Keratinocyte (primary cell): ENCODE results near the gene EPHA6. TPM values are rescaled to one million over a fixed set of nuclear protein-coding genes. Genes with fewer than 3 reads are reported as not detected.
"Not testable (repeated sequence)": the region's sequence is repeated elsewhere in the genome, so short reads cannot be mapped to it uniquely, and the experiment has no call there.

Source experiments
- DNase-seq: peaks from one replicate; pipeline ENCODE4 v3.0.0-alpha.2; 2011; ENCODE audit warnings: low read depth, missing footprints, low spot score
- FAIRE-seq: peaks from 2 replicates; lab custom pipeline; 2011; peaks lifted over from hg19 to GRCh38; lab: Jason Lieb, UNC
- H2AFZ ChIP-seq: 2 replicates; pipeline ENCODE4 v1.6.0; 2012; ENCODE audit warnings: low read length, control low read depth, inconsistent platforms; ENCODE audit not compliant: control insufficient read depth
- H3K27ac ChIP-seq: 2 replicates; pipeline ENCODE4 v1.5.1; 2011; ENCODE audit warnings: low read length; ENCODE audit not compliant: control insufficient read depth, insufficient read depth
- H3K27me3 ChIP-seq: 3 replicates; pipeline ENCODE4 v1.6.0; 2011; ENCODE audit warnings: low read length; ENCODE audit not compliant: control insufficient read depth, insufficient read depth; ENCODE audit errors: extremely low read depth
- H3K36me3 ChIP-seq, 2 experiments: 2 replicates in 1 of 2; 3 replicates in 1 of 2; pipeline ENCODE4 v1.5.1; 2011; ENCODE audit warnings: low read length in 2 of 2, mild to moderate bottlenecking in 1 of 2; ENCODE audit not compliant: control insufficient read depth in 2 of 2, insufficient read depth in 2 of 2; ENCODE audit errors: extremely low read depth in 1 of 2
- H3K4me1 ChIP-seq: 3 replicates; pipeline ENCODE4 v1.5.1; 2011; ENCODE audit warnings: low read length; ENCODE audit not compliant: control insufficient read depth, insufficient read depth; ENCODE audit errors: extremely low read depth
- H3K4me2 ChIP-seq: 3 replicates; pipeline ENCODE4 v1.6.0; 2011; ENCODE audit warnings: low read depth, low read length; ENCODE audit not compliant: control insufficient read depth, insufficient read depth; ENCODE audit errors: extremely low read depth
- H3K4me3 ChIP-seq, 3 experiments: fragments of 200-600 bp in 1 of 3; sonication (generic) in 1 of 3; 2 replicates in 2 of 3; 3 replicates in 1 of 3; pipeline ENCODE4 v1.5.1; 2011 to 2016; ENCODE audit warnings: low read length in 3 of 3, mild to moderate bottlenecking in 3 of 3, control low read depth in 2 of 3, inconsistent platforms in 1 of 3, low read depth in 1 of 3, mixed read lengths in 1 of 3, mixed run types in 1 of 3, moderate library complexity in 1 of 3; ENCODE audit not compliant: control insufficient read depth in 2 of 3, insufficient read depth in 2 of 3; ENCODE audit errors: extremely low read depth in 1 of 3
- H3K79me2 ChIP-seq: 2 replicates; pipeline ENCODE4 v1.6.0; 2012; ENCODE audit warnings: low read length; ENCODE audit not compliant: control insufficient read depth, insufficient read depth
- H3K9ac ChIP-seq: 3 replicates; pipeline ENCODE4 v1.6.0; 2011; ENCODE audit warnings: low read length; ENCODE audit not compliant: control insufficient read depth, insufficient read depth; ENCODE audit errors: extremely low read depth
- H3K9me1 ChIP-seq: 3 replicates; pipeline ENCODE4 v1.6.0; 2011; ENCODE audit warnings: low read length; ENCODE audit not compliant: control insufficient read depth, insufficient read depth; ENCODE audit errors: extremely low read depth
- H3K9me3 ChIP-seq: 2 replicates; pipeline ENCODE4 v1.5.1; 2012; ENCODE audit warnings: low read depth, low read length; ENCODE audit not compliant: control insufficient read depth
- H4K20me1 ChIP-seq: 3 replicates; pipeline ENCODE4 v1.6.0; 2011; ENCODE audit warnings: low read length; ENCODE audit not compliant: control insufficient read depth, insufficient read depth; ENCODE audit errors: extremely low read depth
- CTCF ChIP-seq, 3 experiments: IDR thresholded peaks in 1 of 3; conservative IDR thresholded peaks in 1 of 3; optimal IDR thresholded peaks in 1 of 3; 2 replicates in 2 of 3; 3 replicates in 1 of 3; pipeline versions ENCODE3 to v1.5.1; 2011; ENCODE audit warnings: low read length in 3 of 3, mild to moderate bottlenecking in 3 of 3, moderate library complexity in 2 of 3, control low read depth in 1 of 3, inconsistent platforms in 1 of 3; ENCODE audit not compliant: insufficient read depth in 2 of 3; ENCODE audit errors: extremely low read depth in 1 of 3
- EZH2 ChIP-seq: IDR thresholded peaks from one replicate; pipeline ENCODE4 v1.6.1; 2012; ENCODE audit warnings: inconsistent platforms, mild to moderate bottlenecking, low read length, moderate library complexity
- dilution Hi-C: fragments of 300-500 bp; cut with MboI; formaldehyde crosslinking; loops from one replicate; pipeline ENCODE4 v1.7.0; 2020; ENCODE audit warnings: low sequenced_read_pairs; ENCODE audit not compliant: extremely low pct_ligation_motif_present
- polyA plus RNA-seq, 5 experiments: library from polyadenylated mRNA; depleted of rRNA in 3 of 5; stranded (reverse) in 3 of 5; stranded (forward) in 1 of 5; unstranded in 1 of 5; fragments of >200 nt; gene quantifications; 1 replicate in 1 of 5; 2 replicates in 3 of 5; 3 replicates in 1 of 5; pipeline versions ENCODE4 v1.2.1 to v1.2.3, GENCODE V29; 2011 to 2012; ENCODE audit warnings: missing spikeins in 2 of 5, low read depth in 1 of 5, low replicate concordance in 1 of 5

EPHA6 gene
- polyA plus RNA-seq, 1 donor (not counting 4 experiments of a cell fraction or from before 2014, with no cell fraction given) = not detected

GRCh38 chr3:97269202-97269601 is 454.8 kb downstream of the EPHA6 start:
- no peak for FAIRE-seq
- Histone ChIP-seq H3K4me2 (no peak overlapping the region), H3K27me3 (no peaks in the 10 kb centered on the region), H3K9me3 (no peaks in the 10 kb centered on the region), H3K4me1 (no peaks in the 10 kb centered on the region), H2AFZ (no peak overlapping the region), H3K79me2 (no peaks in the 10 kb centered on the region), H3K27ac (no peak overlapping the region), H3K9me1 (no peaks in the 10 kb centered on the region), H3K4me3 (no peak overlapping the region), H3K36me3 (no peaks in the 10 kb centered on the region), H4K20me1 (no peaks in the 10 kb centered on the region), H3K9ac (no peak overlapping the region)
- dilution Hi-C loops = no loop called here
- DNase-seq = no peak
- TF ChIP-seq EZH2 (no peak), CTCF (optimal IDR thresholded peaks at IDR 0.05 in 1 of 3, IDR thresholded peaks at IDR 0.05 in 1 of 3, conservative IDR thresholded peaks at IDR 0.05 in 1 of 3; ENCODE audit: extremely low read depth in 1 of 3, insufficient read depth in 2 of 3, low read length in 3 of 3) (no peak)

- H3K9ac ChIP-seq, DNase-seq, H3K4me2 ChIP-seq, H3K79me2 ChIP-seq, H3K36me3 ChIP-seq, H3K27me3 ChIP-seq, H3K9me3 ChIP-seq, dilution Hi-C loops, H2AFZ ChIP-seq, H3K4me1 ChIP-seq, FAIRE-seq, H3K9me1 ChIP-seq, H3K27ac ChIP-seq, H4K20me1 ChIP-seq, H3K4me3 ChIP-seq: not testable (repeated sequence)
Measured at GRCh38 chr3:97276879-97277550, 462.6 kb downstream of the EPHA6 start.

GRCh38 chr3:97277708-97278107 is 463.3 kb downstream of the EPHA6 start:
- FAIRE-seq (no peak), DNase-seq (no peak)
- dilution Hi-C loops = no loop called here
- Histone ChIP-seq H2AFZ (no peak overlapping the region), H3K9me1 (no peaks in the 10 kb centered on the region), H3K4me1 (no peaks in the 10 kb centered on the region), H3K27ac (no peak overlapping the region), H3K79me2 (no peaks in the 10 kb centered on the region), H3K9ac (no peak overlapping the region), H3K9me3 (no peaks in the 10 kb centered on the region), H3K4me3 (no peak overlapping the region), H4K20me1 (no peaks in the 10 kb centered on the region), H3K36me3 (no peaks in the 10 kb centered on the region), H3K4me2 (no peak overlapping the region), H3K27me3 (no peaks in the 10 kb centered on the region)
- TF ChIP-seq CTCF (optimal IDR thresholded peaks at IDR 0.05 in 1 of 3, IDR thresholded peaks at IDR 0.05 in 1 of 3, conservative IDR thresholded peaks at IDR 0.05 in 1 of 3; ENCODE audit: extremely low read depth in 1 of 3, insufficient read depth in 2 of 3, low read length in 3 of 3) (no peak), EZH2 (no peak)
